ENCODE results near the gene KIRREL3.

DNA sequence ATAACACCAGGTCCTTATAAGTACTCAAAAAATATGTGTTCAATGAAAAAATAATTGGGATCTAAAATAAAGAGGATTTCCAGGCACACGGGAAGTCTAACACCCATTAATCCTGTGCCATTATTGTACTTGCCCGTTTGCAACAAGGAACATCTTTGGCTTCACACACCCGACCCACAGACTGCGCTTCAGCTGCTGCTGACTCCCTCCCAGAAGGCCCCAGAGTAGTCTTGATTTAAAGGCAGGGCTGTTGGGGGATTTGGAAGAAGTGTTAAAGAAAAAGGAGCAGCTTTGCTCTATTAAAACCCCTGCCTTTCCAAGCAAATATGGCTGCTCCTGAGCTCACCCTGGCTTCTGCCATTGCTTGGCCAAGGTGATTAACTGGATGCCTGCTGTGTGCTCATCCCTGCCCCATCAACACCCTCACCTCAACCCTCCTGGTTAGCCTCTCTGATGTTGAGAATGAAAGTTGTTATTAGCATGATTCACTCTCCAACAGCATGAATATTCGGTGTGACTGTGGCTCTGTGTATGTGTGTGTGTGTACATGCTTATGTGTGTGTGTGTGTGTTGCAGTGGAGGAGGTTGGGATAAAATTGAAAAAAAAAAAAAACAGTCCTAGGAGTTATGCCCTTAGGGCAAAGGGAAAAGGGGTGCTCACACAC, 76.1 kb downstream of the KIRREL3 start:
- TF ChIP-seq GATA3 (IDR thresholded peaks at IDR 0.05; ENCODE audit: low read depth, low read length) (no peak), GATA2 (IDR thresholded peaks at IDR 0.05; ENCODE audit: low read depth, low read length) (no peak)
